HCT116 (cell line): ENCODE data around the gene ATP8A1. TPM values are rescaled to one million over a fixed set of nuclear protein-coding genes. Genes with fewer than 3 reads are reported as not detected.

Experiments
- ATAC-seq: fragments of 200-7000 bp; cut with Tn5 transposase; 2 replicates; pipeline ENCODE4 v1.9.1; 2020; ENCODE audit warnings: mild to moderate bottlenecking, moderate library complexity
- BruUV-seq: library from RNA; stranded (reverse); fragments of 400-500 nt; replicated peaks from 2 replicates; lab custom pipeline; 2021; lab: Mats Ljungman, UMichigan
- CTCF ChIA-PET: fragments of 300-600 bp; sonication (Branson Sonifier 250); formaldehyde crosslinking; loops from one replicate; lab custom pipeline; 2021; ENCODE audit warnings: antibody characterized with exemption; lab: Charles Lee
- POLR2A ChIA-PET: fragments of 300-600, 350-600 bp; sonication (Branson Sonifier 250); formaldehyde crosslinking; loops from one replicate; lab custom pipeline; 2021; ENCODE audit warnings: antibody characterized with exemption; lab: Charles Lee
- RAD21 ChIA-PET, 2 experiments: fragments of 300-600 bp; sonication (Branson Sonifier 250); formaldehyde crosslinking; loops; one replicate each; lab custom pipeline; 2023; ENCODE audit warnings: low total read pairs in 2 of 2; ENCODE audit not compliant: uncharacterized antibody in 2 of 2, unreplicated experiment in 2 of 2, low non-redundant PET in 1 of 2; lab: Charles Lee
- DNase-seq: peaks from one replicate; pipeline ENCODE4 v3.0.0-alpha.2; 2010; ENCODE audit warnings: low read depth, low spot score
- H2AFZ ChIP-seq: fragments of 200-600 bp; shearing (Covaris generic), sonication (generic); 2 replicates; pipeline ENCODE4 v1.6.1; 2017; ENCODE audit warnings: low read depth, mixed run types, mixed read lengths, antibody characterized with exemption, low read length; ENCODE audit not compliant: poor library complexity, severe bottlenecking
- H3K27ac ChIP-seq: 2 replicates; pipeline ENCODE4 v1.5.1; 2012; ENCODE audit warnings: low read depth, low read length
- H3K27me3 ChIP-seq: fragments of 200-600 bp; sonication (generic); 2 replicates; pipeline ENCODE4 v1.6.1; 2016; ENCODE audit warnings: mixed run types, low read length, mixed read lengths; ENCODE audit not compliant: insufficient read depth
- H3K36me3 ChIP-seq, 2 experiments: fragments of 200-500 bp in 1 of 2; fragments of 200-600 bp in 1 of 2; sonication (Bioruptor generic) in 1 of 2; sonication (generic) in 1 of 2; 2 replicates each; pipeline versions ENCODE4 v1.5.1 to v1.6.1; 2014 to 2016; ENCODE audit warnings: low read length in 2 of 2, inconsistent platforms in 1 of 2, mixed read lengths in 1 of 2, mixed run types in 1 of 2; ENCODE audit not compliant: insufficient read depth in 2 of 2, control insufficient read depth in 1 of 2
- H3K4me1 ChIP-seq, 2 experiments: fragments of 200-600 bp in 1 of 2; sonication (generic) in 1 of 2; 2 replicates each; pipeline versions ENCODE4 v1.5.1 to v1.6.1; 2012 to 2017; ENCODE audit warnings: low read length in 2 of 2, inconsistent platforms in 1 of 2, mild to moderate bottlenecking in 1 of 2, mixed read lengths in 1 of 2, mixed run types in 1 of 2, moderate library complexity in 1 of 2; ENCODE audit not compliant: insufficient read depth in 2 of 2, control insufficient read depth in 1 of 2
- H3K4me2 ChIP-seq: fragments of 200-600 bp; sonication (generic); 2 replicates; pipeline ENCODE4 v1.6.1; 2017; ENCODE audit warnings: mixed run types, low read length, mixed read lengths
- H3K4me3 ChIP-seq, 2 experiments: fragments of 200-600 bp in 1 of 2; sonication (generic) in 1 of 2; replicated peaks in 1 of 2; 2 replicates each; pipeline ENCODE4 v1.5.1; 2011 to 2016; ENCODE audit warnings: low read length in 2 of 2, control low read depth in 1 of 2, low read depth in 1 of 2, mild to moderate bottlenecking in 1 of 2, mixed read lengths in 1 of 2, mixed run types in 1 of 2
- H3K79me2 ChIP-seq: fragments of 200-600 bp; sonication (generic); 2 replicates; pipeline ENCODE4 v1.6.1; 2017; ENCODE audit warnings: mild to moderate bottlenecking, mixed run types, low read length, moderate library complexity, mixed read lengths; ENCODE audit not compliant: insufficient read depth
- H3K9ac ChIP-seq: fragments of 200-600 bp; sonication (generic); 2 replicates; pipeline ENCODE4 v1.6.1; 2016; ENCODE audit warnings: low read length, mixed read lengths
- H3K9me2 ChIP-seq: fragments of 200-600 bp; sonication (generic), shearing (Covaris generic); 2 replicates; pipeline ENCODE4 v1.6.1; 2017; ENCODE audit warnings: mixed run types, mild to moderate bottlenecking, moderate library complexity; ENCODE audit not compliant: insufficient read depth
- H3K9me3 ChIP-seq, 2 experiments: fragments of 200-500 bp in 1 of 2; fragments of 200-600 bp in 1 of 2; sonication (Bioruptor generic) in 1 of 2; sonication (generic) in 1 of 2; 2 replicates each; pipeline ENCODE4 v1.6.1; 2014 to 2017; ENCODE audit warnings: low read length in 2 of 2, mixed read lengths in 2 of 2, inconsistent platforms in 1 of 2, low read depth in 1 of 2, mild to moderate bottlenecking in 1 of 2, mixed run types in 1 of 2, moderate library complexity in 1 of 2; ENCODE audit not compliant: control insufficient read depth in 1 of 2, insufficient read depth in 1 of 2
- H4K20me1 ChIP-seq: fragments of 200-600 bp; sonication (generic), shearing (Covaris generic); 2 replicates; pipeline ENCODE4 v1.6.1; 2017; ENCODE audit warnings: mixed run types, mild to moderate bottlenecking, moderate library complexity; ENCODE audit not compliant: insufficient read depth
- CBX3 ChIP-seq: IDR thresholded peaks from 2 replicates; pipeline ENCODE4 v1.6.1; 2012; ENCODE audit warnings: low read depth
- EGR1 ChIP-seq: IDR thresholded peaks from 2 replicates; pipeline ENCODE4 v1.6.1; 2012; ENCODE audit warnings: low read depth
- EZH2 ChIP-seq: fragments of 200-600 bp; sonication (generic); IDR thresholded peaks from 2 replicates; pipeline ENCODE4 v1.6.1; 2017; ENCODE audit warnings: antibody characterized with exemption, mixed run types
- FOSL1 ChIP-seq: IDR thresholded peaks from 2 replicates; pipeline ENCODE4 v1.6.1; 2012; ENCODE audit warnings: low read depth
- MAX ChIP-seq: IDR thresholded peaks from 2 replicates; pipeline ENCODE4 v1.6.1; 2012
- POLR2A ChIP-seq: IDR thresholded peaks from 2 replicates; pipeline ENCODE4 v1.7.0; 2011; ENCODE audit warnings: borderline replicate concordance; ENCODE audit not compliant: insufficient read depth, insufficient read length; ENCODE audit errors: extremely low read depth
- SRF ChIP-seq: IDR thresholded peaks from 2 replicates; pipeline ENCODE4 v1.6.1; 2012; ENCODE audit warnings: low read depth
- TCF7L2 ChIP-seq: IDR thresholded peaks from 2 replicates; pipeline ENCODE4 v1.7.0; 2011; ENCODE audit warnings: borderline replicate concordance, inconsistent platforms; ENCODE audit not compliant: insufficient read depth, insufficient read length; ENCODE audit errors: extremely low read depth
- ZBTB33 ChIP-seq: IDR thresholded peaks from 2 replicates; pipeline ENCODE4 v1.6.1; 2011; ENCODE audit warnings: mild to moderate bottlenecking, low read length, moderate library complexity; ENCODE audit not compliant: insufficient replicate concordance; ENCODE audit errors: extremely low read depth
- intact Hi-C: fragments of 100-400 bp; cut with micrococcal nuclease; formaldehyde crosslinking; loops from 2 replicates; pipeline ENCODE4 v1.10.0; 2022
- total RNA-seq: library from RNA; stranded (reverse); gene quantifications from one replicate; pipeline ENCODE4 v1.2.1, GENCODE V29; 2021; ENCODE audit not compliant: unreplicated experiment

Gene ATP8A1
- total RNA-seq, 1 experiment from 2014 or later = 1.9 TPM

GRCh38 chr4:42436928-42437565 is 219.9 kb downstream of the ATP8A1 start:
- ATAC-seq (no peak), DNase-seq (no peak)
- Histone ChIP-seq H4K20me1 (no peaks in the 10 kb centered on the region), H3K9me3 (no peaks in the 10 kb centered on the region), H3K9me2 (no peaks in the 10 kb centered on the region), H3K36me3 (no peaks in the 10 kb centered on the region), H3K4me3 (no peak overlapping the region), H2AFZ (no peak overlapping the region), H3K4me2 (no peak overlapping the region), H3K9ac (no peak overlapping the region), H3K27ac (no peak overlapping the region), H3K27me3 (peaks cover 23% of the 10 kb centered on the region), H3K79me2 (no peaks in the 10 kb centered on the region), H3K4me1 (no peaks in the 10 kb centered on the region)
- ChIA-PET POLR2A (no interaction called here), RAD21 (no interaction called here), CTCF (no interaction called here)
- no TSS peak for BruUV-seq
- TF ChIP-seq EGR1 (no peak), ZBTB33 (no peak), MAX (no peak), POLR2A (no peak), EZH2 (no peak)
- intact Hi-C loops = no loop called here

- no peaks in the 10 kb centered on the region for H3K4me1 ChIP-seq
- H2AFZ ChIP-seq = no peak overlapping the region
- intact Hi-C loops = no loop called here
- no peaks in the 10 kb centered on the region for H3K9me3 ChIP-seq
- H3K9ac ChIP-seq = no peak overlapping the region
- ATAC-seq (no peak), DNase-seq (no peak)
- H3K36me3 ChIP-seq = no peaks in the 10 kb centered on the region
- ChIA-PET CTCF (no interaction called here), POLR2A (interaction anchor here (0.6 to 0.9 kb wide), 2 partner anchors 12 to 259 kb away, joined by 3 read pairs; no protein-coding TSS in a partner anchor), RAD21 (no interaction called here)
- no peaks in the 10 kb centered on the region for H4K20me1 ChIP-seq
- H3K4me2 ChIP-seq = no peak overlapping the region
- H3K79me2 ChIP-seq = no peaks in the 10 kb centered on the region
- no peak overlapping the region for H3K4me3 ChIP-seq
- H3K27me3 ChIP-seq = no peaks in the 10 kb centered on the region
- BruUV-seq = no TSS peak
- no peak for TF ChIP-seq EZH2
- TF ChIP-seq MAX = no peak
- TF ChIP-seq TCF7L2 = no peak
- TF ChIP-seq ZBTB33 = no peak
- TF ChIP-seq CBX3 = no peak
- TF ChIP-seq SRF = no peak
- TF ChIP-seq FOSL1 = no peak
- H3K27ac ChIP-seq = no peak overlapping the region
- H3K9me2 ChIP-seq = no peaks in the 10 kb centered on the region
Measured at GRCh38 chr4:42428036-42428435, 228.9 kb downstream of the ATP8A1 start.
